ENCODE results near the gene GPR15. TPM values are rescaled to one million over a fixed set of nuclear protein-coding genes. Genes with fewer than 3 reads are reported as not detected.

GPR15 gene
- total and polyA plus RNA-seq, 10 of the 15 experiments (the other 5 are each of a cell fraction or from before 2014, with no cell fraction given), result 70.7 to 150 (median 115) TPM

- TF ChIP-seq MYB (IDR thresholded peaks at IDR 0.05; ENCODE audit: borderline replicate concordance, low read depth, low read length), result 0 out of 2 replicates have a peak, but pooled peaks have one; percentile 51
- peak; percentile 26; the same call in 1 of the 2 replicates for TF ChIP-seq PKNOX1 (IDR thresholded peaks at IDR 0.05)
- peak; percentile 73 for TF ChIP-seq KLF5 (IDR thresholded peaks at IDR 0.05; ENCODE audit: partially characterized antibody)
- TF ChIP-seq IRF4 (IDR thresholded peaks at IDR 0.05; ENCODE audit: low read depth, low read length), result peak; percentile 97
- peak; percentile 9; the same call in 1 of the 2 replicates for TF ChIP-seq ZNF592 (IDR thresholded peaks at IDR 0.05)
- TF ChIP-seq HCFC1 (IDR thresholded peaks at IDR 0.05; ENCODE audit: low read length), result no peak
- peak; percentile 97 to 98 for TF ChIP-seq EP300 (IDR thresholded peaks at IDR 0.05; ENCODE audit: borderline replicate concordance in 1 of 2, control insufficient read depth in 1 of 2, low read depth in 2 of 2, low read length in 2 of 2)
- TF ChIP-seq PRDM15 (CRISPR knock-in tag; IDR thresholded peaks at IDR 0.05), result no peak
- TF ChIP-seq ASH2L (IDR thresholded peaks at IDR 0.05; ENCODE audit: borderline replicate concordance, low read depth), result no peak
- no peak for TF ChIP-seq SIN3A (IDR thresholded peaks at IDR 0.05; ENCODE audit: low read depth, low read length)
- no peak for TF ChIP-seq NFYA (IDR thresholded peaks at IDR 0.05; ENCODE audit: borderline replicate concordance, low read depth, low read length)
- peak; percentile 83; the same call in 1 of the 2 replicates for TF ChIP-seq BACH1 (IDR thresholded peaks at IDR 0.05; ENCODE audit: borderline replicate concordance)
- peak; percentile 82 to 84; a peak in 3 of 4 replicates for TF ChIP-seq IKZF2 (IDR thresholded peaks at IDR 0.05)
- TF ChIP-seq CUX1 (IDR thresholded peaks at IDR 0.05; ENCODE audit: insufficient replicate concordance, low read depth, low read length), result peak; percentile 26
- TF ChIP-seq PAX5 (IDR thresholded peaks at IDR 0.05; ENCODE audit: borderline replicate concordance, low read depth, low read length), result peak; percentile 87
These were observed 4.8 kb downstream of the GPR15 start (continued) for GRCh38 chr3:98536456-98537017.

All from GM12878 (cell line).